Measurements from ENCODE around the gene WASF2. TPM values are rescaled to one million over a fixed set of nuclear protein-coding genes. Genes with fewer than 3 reads are reported as not detected.
"Not testable (repeated sequence)": the region's sequence is repeated elsewhere in the genome, so short reads cannot be mapped to it uniquely, and the experiment has no call there.

The WASF2 gene
- polyA plus RNA-seq, 4 donors, result 116 to 135 (median 124) TPM

DNA sequence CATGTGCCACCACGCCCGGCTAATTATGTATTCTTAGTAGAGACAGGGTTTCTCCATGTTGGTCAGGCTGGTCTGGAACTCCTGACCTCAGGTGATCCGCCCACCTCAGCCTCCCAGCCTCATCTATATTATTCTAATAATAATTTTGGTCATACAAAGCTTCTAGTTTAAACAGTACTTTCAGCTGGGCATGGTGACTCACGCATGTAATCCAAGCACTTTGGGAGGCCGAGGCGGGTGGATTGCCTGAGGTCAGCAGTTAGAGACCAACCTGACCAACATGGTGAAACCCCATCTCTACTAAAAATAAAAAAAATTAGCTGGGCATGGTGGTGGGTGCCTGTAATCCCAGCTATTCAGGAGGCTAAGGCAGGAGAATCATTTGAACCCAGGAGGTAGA is 26.1 kb downstream of the WASF2 start:
- DNase-seq (ENCODE audit: low read depth in 4 of 4, low spot score in 2 of 4), result not testable (repeated sequence)

DNA sequence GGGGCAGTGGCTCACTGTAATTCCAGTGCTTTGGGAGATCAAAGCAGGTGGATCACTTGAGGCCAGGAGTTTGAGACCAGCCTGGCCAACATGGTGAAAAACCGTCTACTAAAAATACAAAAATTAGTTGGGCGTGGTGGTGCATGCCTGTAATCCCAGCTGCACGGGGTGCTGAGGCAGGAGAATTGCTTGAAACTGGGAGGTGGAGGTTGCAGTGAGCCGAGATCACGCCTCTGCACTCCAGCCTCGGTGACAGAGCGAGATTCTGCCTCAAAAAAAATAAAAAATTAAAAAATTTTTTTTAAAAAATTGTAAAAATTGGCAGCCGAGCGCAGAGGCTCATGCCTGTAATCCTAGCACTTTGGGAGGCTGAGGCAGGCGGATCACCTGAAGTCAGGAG is 31.4 kb downstream of the WASF2 start:
- not testable (repeated sequence) for DNase-seq (ENCODE audit: low read depth in 4 of 4, low spot score in 2 of 4)

DNA sequence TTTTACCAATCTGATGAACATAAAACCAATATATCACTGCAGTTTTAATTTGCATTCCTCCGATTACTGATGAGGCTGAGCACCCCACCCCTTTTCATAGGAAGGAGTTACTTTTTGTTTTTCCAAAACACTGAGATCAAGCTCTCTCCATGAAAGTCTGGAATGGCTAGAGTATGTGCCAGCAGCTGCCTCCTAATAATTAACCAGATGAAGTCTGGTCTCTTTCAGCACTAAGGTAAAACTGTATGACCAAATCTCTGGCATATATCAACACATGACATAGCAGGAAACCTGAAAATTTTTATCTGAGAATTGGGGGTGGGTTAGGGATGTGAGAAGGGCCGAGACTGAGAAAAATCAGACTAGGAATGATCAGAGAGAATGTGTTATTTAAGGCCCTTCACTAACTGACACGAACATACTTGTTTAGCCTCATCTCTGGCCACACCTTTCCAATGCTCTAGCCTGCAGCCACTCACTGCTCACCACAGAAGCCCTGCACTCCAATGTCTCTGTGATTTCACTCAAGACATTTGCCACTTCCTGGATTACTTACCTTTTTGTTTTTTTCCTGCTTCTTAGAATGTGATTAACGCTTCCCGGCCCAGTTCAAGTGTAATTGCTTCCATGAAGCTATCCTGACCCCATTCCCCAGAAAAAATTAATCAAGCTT is 34.7 kb downstream of the WASF2 start:
- no peak for DNase-seq (ENCODE audit: low read depth in 4 of 4, low spot score in 2 of 4)

DNA sequence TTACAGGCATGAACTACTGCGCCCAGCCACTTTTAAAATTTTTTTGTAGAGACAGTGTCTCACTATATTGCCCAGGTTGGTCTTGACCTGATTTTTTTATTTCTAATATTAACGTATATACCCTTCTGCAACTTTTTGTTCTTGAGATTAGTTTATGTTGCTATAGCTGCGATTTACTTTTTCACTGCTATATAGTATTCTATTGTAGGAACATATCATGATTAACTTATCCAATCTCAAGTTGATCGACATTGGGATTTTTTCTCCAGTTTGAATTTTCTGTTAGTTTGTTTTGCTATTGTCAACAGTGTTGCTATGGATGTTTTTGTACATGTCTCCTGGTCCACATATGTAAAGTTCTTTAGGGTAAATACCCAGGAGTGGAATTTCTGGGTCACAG is 35.4 kb downstream of the WASF2 start:
- no peak for DNase-seq (ENCODE audit: low read depth in 4 of 4, low spot score in 2 of 4)

DNA sequence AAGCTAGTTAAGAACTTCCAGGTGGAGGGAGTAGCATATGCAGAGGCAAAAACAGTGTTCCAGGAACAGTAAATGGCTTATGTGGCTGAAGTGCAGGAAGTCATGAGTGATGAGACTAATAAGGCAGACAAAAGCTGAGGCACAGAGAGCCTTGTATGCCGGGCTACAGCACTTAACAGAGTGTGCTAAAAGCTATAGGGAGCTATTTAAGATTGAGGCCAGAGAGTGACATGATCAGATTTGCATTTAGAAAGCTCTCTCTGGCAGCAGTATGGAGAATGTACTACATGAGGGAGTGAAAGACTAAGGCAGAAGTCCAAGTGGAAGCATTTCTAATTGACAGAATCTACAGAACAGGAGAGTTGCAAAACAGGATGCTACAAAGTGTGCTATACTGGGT is 38.6 kb downstream of the WASF2 start:
- DNase-seq (ENCODE audit: low read depth in 4 of 4, low spot score in 2 of 4), result no peak

DNA sequence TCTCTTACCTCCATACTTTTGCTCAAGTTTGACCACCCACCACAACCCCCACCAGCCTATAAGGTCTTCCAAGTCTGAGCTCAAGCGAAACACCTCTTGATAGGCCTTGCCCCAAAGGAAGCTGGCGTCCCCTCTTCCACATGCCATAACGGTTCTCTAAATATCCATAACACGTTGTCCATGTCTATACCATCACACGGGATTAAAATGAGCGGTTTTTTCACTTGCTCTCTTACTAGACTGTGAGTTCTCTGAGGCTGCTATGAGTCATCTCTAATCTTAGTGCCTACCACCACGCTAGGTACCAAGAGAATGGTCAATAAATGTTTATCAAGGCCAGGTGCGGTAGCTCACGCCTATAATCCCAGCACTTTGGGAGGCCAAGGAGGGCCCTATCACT is 41.0 kb downstream of the WASF2 start:
- DNase-seq (ENCODE audit: low read depth in 4 of 4, low spot score in 2 of 4), result no peak

DNA sequence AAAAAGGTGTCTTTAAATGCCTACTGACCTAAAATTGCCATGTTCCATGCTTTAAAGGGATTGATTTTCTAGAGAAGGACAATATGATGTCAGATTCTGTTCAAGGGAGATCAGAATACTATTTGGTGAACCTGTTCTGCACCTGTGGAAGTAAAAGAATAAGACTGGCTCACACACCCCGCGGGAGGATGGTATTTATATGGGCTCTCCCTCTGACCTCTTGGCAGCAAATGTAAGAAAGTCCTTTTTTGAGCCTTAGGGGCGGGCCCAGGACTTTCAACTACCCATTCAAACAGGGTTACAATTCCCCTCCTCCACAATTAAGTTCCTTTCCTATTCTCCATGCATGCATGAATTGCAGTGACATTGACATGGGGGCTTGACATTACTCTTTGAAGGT is 42.1 kb downstream of the WASF2 start:
- DNase-seq (ENCODE audit: low read depth in 4 of 4, low spot score in 2 of 4), result no peak

DNA sequence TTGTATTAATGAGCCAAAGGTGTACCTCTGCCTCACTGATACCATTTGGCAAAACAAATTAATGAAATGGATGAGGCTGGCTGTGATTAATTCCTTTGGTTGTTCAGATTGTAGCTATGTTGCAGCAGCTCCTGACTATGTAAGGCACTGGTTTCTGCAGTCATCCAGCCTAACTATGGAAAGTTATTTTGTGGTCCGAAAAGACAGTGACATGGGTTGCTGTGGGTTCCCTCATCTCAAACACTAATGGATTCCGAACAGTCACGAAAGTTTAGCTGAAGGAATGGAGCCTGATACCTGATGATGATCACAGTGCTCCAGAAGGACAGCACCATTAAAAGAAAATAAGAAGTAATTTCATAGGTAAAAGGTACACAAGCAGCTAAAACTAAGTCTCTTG is 42.6 kb downstream of the WASF2 start:
- no peak for DNase-seq (ENCODE audit: low read depth in 4 of 4, low spot score in 2 of 4)

DNA sequence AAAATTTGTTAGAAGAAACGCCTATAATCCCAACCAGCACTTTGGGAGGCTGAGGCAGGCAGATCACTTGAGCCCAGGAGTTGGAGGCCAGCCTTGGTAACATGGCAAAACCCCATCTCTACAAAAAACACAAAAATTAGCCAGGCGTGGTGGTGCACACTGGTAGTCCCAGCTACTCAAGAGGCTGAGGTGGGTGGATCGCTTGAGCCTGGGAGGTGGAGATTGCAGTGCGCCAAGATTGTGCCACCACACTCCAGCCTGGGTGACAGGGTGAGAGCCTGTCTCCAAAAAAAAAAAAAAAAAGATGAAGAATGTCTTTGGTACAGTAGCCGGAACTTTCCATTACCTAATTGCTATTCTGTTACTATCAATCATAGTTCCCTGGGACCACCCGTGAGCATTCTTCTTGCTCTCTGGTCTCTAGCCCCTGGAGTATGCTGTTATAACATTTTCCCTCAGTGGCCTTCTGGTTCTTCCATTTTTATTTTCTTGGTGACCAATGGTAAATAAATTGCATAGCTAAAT is 43.4 kb downstream of the WASF2 start:
- no peak for DNase-seq (ENCODE audit: low read depth in 4 of 4, low spot score in 2 of 4)

DNA sequence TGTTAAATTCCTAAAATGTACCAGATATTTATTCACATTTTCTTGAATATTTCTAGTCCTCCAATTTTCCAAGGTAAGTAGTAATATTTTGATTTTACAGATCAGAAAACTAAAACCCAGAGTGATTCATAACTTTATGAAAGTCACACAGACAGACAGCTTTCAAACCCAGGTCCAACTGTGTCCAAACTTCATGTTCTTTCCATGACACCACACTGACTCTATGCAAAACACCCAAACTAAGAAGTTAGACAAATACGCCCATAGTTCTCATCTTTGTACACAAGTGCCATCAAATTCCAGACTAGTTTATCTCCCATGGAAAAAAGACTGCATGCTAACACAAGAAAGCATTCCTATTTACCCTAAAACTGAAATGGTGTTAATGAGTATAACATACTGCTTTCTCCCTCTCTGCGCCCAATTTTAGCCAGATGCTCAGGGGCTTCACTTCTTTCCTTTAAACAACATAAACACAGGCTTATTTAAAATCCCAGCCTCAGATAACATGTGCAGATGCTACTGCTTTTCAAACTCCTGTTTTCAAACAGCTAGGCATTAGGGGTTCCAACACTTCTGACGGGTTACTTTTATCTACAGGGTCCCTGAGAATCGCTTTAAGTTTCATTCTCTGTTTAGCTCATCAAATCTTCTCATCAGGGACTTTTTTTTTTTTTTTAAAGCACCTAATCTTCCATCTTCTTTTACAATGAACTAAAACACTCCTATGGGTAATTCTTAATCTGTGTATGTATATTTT is 44.6 kb downstream of the WASF2 start:
- no peak for DNase-seq (ENCODE audit: low read depth in 4 of 4, low spot score in 2 of 4)

DNA sequence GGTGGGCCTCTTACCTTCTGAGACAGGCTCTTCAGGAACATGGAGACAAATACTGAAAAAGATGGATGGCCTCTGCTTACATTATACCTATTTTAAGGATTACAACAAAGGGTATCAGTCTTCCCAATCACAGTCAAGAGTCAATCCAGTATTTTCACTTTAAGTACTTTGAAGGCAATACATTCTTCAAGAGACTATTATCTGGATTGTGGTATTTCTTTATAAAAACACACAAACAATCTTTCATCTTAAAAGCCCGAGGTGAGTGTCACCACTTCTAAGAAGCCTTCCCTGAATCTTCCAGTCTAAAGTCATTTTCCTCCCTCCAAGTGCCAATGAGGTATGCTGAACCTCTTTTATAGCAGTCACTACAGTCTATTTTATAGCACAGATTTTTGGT is 45.3 kb downstream of the WASF2 start:
- DNase-seq (ENCODE audit: low read depth in 4 of 4, low spot score in 2 of 4), result no peak

DNA sequence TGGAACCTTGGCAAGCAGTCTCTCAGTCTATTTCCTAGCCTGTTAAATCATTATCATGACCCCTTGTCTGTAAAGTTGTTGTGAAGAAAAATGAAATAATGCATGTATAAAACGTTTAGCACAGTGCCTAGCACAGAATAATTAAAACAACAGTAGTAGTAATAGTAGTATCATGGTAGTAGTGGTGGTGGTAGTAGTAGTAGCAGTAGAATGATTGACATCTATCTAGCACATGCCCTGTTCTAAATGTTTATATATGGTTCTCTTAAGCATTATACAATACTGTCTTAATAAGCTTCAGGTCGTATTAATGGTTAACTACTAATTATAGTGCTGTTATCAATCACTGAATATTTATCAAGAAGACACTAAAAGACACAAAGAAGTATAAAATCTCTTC is 50.8 kb downstream of the WASF2 start:
- DNase-seq (ENCODE audit: low read depth in 4 of 4, low spot score in 2 of 4), result no peak

DNA sequence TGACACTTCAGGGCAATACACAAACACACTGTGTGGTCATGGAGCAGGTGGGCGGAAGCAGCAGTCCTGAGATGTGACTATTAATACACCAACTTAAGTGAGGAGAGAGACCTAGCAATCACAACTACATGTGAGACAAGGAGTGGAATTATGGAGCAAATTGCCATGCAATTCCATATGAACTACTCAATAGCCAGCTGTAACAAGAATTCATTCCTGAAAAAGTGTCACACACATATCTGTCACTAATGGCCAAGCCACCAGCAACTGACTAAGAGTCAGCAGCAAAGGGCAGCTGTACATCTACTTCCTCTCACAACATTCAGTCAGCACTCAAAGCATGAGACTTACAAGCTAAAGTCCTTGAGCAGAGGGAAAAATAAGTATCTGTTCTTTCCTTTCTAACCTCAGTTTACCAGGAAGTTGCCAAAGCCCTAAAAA is 51.3 kb downstream of the WASF2 start:
- DNase-seq (ENCODE audit: low read depth in 4 of 4, low spot score in 2 of 4), result no peak

DNA sequence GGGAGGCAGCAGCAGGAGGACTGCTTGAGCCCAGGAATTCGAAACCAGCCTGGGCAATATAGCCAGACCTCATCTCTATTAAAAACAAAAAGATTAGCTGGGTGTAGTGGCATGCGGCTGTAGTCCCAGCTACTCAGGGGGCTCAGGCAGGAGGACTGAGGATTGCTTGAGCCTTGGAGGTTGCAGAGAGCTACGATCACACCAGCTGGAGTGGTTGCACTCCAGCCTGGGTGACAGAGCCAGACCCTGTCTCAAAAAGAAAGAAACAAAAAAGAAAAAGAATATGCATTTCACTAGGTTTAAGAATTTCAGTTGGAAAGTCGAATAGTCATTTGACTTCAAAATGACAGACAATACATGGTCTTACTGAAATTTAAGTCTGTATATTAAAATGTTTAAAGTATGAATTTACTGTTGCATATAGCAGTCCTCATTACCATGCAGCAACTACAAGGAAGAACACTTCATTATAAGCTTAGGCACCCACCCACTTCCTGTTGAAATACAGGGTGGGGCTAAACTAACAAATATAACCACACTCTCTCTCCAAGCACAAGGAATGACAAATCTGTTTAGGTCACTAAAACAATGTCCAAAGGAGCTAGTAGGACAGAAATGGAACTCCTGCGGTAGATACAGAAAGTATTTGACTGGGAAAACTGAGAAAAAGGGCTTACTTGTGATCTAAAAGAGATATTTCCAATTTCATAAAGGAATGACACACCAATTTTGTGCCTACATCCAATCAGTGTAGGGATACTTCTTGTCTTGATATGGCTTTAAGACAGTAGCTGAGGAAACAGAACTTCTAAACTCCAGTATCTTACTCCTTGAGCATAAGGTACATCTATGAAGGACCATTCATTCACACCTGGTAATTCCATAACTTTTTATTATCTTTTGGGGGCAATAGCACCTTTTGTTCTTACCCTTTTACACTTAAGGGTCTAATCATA is 53.5 kb downstream of the WASF2 start:
- no peak for DNase-seq (ENCODE audit: low read depth in 4 of 4, low spot score in 2 of 4)

DNA sequence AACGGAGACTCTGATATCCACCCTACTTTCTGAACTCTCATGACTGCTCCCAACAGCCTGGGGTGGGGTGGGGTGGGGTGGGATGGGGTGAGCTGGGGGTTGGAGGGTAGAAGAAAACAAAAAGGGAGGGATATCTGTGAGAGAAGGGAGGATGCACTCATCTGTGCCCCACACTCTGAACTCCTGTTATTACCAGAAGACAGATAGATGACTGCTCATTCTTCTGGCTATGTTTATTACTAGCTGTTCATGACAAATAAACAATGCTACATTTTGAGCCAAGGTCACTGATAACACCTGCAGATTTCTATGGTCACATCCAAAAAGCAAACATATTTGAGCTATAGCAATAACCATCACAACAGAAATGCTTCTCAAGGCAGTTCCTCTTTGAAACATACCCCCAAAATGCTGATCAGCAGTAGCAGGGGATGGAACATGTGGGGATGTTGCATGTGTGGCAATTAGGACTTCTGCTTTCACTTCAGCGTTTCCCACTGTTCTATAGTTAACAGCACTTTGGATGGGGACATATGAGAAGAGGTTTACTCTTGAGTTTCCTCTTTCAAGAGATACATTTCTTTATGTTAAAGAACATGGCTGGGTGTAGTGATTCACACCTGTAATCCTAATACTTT is 54.3 kb downstream of the WASF2 start:
- DNase-seq (ENCODE audit: low read depth in 4 of 4, low spot score in 2 of 4), result no peak

DNA sequence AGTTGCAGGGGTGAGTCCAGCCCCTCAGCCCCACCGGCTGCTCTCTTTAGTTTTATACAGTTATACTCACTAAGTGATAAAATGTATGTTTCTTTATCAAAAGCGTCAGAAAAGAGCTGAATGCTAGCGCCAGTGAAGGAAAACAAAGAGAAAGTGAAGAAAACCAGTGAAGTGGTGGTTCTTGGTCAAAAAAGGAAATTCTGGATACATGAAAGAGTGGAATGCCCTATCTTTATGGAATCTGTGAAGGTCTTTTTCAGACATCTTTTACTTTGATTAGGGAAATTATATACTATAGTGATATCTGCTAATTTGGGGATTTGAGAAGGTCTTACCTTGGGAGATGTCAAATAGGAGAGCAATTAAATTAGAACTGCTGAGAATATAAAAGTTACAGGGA is 56.3 kb downstream of the WASF2 start:
- DNase-seq (ENCODE audit: low read depth in 4 of 4, low spot score in 2 of 4), result no peak

DNA sequence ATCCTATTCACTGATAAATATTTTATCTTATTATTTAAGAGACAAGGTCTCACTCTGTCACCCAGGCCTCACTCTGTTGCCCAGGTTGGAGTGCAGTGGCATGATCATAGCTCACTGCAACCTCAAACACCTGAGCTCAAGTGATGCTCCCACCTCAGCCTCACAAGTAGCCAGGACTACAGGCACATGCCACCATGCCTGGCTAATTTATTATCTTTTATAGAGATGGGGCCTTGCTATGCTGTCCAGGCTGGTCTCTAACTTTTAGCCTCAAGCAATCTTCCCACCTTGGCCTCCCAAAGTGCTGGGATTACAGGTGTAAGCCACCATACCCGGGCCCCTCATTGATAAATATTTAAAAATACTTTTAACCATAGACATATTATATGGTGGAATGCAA is 57.2 kb downstream of the WASF2 start:
- not testable (repeated sequence) for DNase-seq (ENCODE audit: low read depth in 4 of 4, low spot score in 2 of 4)

DNA sequence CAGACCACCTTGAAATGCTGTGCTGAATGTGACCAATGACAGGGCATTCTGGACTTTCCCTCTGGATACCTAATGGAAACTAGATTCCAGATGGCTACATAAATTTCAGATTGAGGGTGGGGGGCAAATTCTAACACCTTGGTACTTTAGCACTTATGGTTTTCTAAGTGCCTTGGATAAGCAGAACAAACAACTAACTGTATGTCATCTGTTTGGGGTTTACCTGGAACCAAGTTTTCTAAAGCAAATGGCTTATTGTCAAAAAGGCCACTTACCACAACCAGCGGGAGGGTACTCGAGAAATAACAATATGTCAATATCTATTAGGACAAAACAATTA is 58.4 kb downstream of the WASF2 start:
- DNase-seq (ENCODE audit: low read depth in 4 of 4, low spot score in 2 of 4), result no peak

DNA sequence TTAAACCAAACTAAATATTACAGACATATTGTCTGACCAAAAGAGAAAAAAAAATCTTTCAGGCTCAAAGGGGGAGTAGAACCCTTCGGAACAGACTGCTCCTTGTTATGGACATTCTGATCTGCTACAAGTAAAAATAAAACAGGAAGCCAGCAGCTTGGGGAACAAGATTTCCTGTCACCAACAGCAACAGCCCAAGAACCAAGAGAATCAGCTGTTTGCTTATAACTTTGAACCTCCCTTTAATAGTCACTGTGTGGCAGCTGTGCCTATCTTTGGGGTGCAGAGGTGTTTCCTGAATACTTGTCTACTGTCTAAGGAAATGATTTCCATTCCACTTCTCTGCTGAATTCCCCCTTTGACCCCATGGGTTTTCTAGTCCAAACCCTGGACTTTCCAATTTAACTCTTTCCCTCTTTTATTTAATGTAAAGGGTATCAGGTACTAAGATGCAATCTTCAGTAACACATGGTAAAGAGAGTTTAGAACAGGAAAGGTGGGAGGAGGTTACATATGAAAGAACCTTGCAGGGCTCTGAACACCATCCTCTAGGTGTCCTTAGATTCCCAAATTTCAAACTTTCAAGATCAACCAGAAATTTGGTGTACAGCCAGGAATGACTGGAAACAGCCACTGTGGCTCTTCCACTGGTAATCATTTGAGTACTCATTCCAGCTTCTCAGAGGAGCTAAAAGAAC is 58.9 kb downstream of the WASF2 start:
- DNase-seq (ENCODE audit: low read depth in 4 of 4, low spot score in 2 of 4), result no peak

DNA sequence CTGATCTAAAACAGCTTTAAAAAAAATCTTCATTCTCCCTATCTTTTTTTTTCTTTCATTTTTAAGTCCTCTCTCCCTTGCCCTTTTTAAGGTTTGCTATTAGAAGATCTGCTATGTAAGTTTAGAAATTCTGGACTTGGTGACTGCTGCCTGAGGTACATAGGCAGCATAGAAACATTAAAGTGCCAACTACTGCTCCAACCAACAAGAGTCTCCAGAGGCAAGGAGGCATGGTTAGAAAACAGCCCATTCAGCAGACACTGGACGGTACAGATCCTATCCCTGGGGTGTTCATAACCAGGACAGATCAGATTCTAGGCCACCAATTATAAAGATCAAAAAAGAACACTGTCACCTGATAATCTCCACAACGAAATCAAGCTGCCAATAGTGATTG is 60.9 kb downstream of the WASF2 start:
- DNase-seq (ENCODE audit: low read depth in 4 of 4, low spot score in 2 of 4), result no peak
